CD4-positive, alpha-beta T cell treated with Interleukin-6 at 100 ng/mL for 8 hours (primary cell): ENCODE measurements around the gene MCUR1.
"Not testable (repeated sequence)": the region's sequence is repeated elsewhere in the genome, so short reads cannot be mapped to it uniquely, and the experiment has no call there.

Source experiments
- DNase-seq: peaks from one replicate; pipeline ENCODE4 v3.0.0-alpha.2; 2020; ENCODE audit warnings: mixed read lengths, low spot score

Gene MCUR1

GRCh38 chr6:13776602-13777001 lies 37.8 kb downstream of the MCUR1 start:
- DNase-seq: no peak

DNA sequence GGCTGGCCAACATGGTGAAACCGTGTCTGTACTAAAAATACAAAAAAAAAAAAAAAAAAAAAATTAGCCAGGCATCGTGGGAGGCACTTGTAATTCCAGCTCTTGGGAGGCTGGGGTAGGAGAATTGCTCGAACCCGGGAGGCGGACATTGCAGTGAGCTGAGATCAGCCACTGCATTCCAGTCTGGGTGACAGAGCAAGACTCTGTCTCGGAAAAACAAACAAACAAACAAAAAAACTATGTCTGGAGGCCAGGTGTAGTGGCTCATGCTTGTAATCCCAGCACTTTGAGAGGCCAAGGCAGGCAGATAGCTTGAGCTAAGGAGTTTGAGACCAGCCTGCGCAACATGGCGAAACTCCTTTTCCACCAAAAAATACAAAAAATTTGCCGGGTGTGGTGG lies 38.9 kb downstream of the MCUR1 start:
- not testable (repeated sequence) for DNase-seq

GRCh38 chr6:13772358-13773030 lies 41.9 kb downstream of the MCUR1 start:
- DNase-seq: not testable (repeated sequence)

- DNase-seq: no peak
Measured at GRCh38 chr6:13769655-13770053, 44.7 kb downstream of the MCUR1 start.

- DNase-seq: no peak
Measured at GRCh38 chr6:13769034-13769654, 45.2 kb downstream of the MCUR1 start.

GRCh38 chr6:13767121-13767808 lies 47.1 kb downstream of the MCUR1 start:
- DNase-seq: peak; percentile 45

GRCh38 chr6:13766201-13766634 lies 48.1 kb downstream of the MCUR1 start:
- no peak for DNase-seq

DNA sequence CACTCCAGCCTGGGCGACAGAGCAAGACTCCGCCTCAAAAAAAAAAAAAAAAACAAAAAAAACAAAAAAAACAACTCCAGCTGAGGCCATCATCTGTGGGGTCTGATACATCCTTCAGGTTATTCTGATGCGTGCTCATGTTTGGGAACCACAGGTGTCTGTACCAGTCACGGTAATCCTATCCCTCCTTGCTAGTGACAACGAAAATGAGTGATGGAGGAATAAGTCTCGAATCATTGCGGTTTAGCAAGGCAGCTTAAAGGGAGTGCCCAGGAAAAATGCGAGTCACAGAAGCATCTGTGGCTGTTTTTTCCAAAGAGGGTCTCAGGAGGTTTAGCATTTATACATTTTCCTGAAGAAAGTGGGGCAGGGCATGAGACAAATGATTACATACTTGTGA lies 48.8 kb downstream of the MCUR1 start:
- DNase-seq: no peak

DNA sequence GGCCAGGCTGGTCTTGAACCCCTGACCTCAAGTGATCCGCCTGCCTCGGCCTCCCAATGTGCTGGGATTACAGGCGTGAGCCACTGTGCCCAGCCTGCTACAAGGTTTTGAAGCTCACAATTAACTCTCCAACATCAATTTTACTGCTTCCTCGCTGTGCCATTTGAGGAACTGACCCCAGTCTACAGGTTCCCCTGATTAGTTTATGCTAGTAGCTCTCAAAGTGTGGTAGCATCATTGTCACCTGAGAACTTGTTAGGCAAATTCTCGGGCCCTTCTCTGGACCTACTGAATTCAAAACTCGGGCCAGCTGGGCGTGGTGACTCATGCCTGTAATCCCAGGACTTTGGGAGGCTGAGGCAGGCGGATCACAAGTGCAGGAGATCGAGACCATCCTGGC lies 49.4 kb downstream of the MCUR1 start:
- no peak for DNase-seq

DNA sequence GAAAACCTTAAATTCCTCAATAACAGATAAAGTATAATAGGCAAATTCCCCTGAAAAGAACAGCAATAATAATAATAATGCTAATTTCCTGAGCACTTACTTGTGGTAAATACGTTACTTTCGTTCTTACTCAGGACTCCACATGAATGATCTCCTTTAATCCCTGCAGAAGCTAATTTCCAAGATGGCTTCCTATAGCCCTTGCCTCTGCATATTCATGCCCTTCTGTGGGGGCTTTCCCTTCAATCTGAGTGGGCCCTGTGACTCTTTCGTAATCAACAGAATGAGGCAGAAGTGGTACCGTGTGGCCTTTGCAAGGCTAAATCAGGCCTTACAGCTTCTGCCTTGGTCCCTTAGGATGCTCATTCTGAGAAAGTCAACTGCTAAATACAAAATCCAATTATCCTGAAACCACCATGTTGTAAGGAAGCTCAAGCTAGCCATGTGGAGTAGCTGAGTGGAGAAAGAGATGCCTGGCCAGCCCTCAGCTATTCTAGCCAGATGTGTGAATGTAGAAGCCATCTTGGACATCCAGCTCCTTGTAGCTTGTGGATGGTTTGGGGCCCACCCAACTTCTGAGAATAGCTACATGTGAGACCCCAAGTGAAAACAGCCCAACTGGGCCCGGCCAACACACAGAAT lies 50.5 kb downstream of the MCUR1 start:
- no peak for DNase-seq

DNA sequence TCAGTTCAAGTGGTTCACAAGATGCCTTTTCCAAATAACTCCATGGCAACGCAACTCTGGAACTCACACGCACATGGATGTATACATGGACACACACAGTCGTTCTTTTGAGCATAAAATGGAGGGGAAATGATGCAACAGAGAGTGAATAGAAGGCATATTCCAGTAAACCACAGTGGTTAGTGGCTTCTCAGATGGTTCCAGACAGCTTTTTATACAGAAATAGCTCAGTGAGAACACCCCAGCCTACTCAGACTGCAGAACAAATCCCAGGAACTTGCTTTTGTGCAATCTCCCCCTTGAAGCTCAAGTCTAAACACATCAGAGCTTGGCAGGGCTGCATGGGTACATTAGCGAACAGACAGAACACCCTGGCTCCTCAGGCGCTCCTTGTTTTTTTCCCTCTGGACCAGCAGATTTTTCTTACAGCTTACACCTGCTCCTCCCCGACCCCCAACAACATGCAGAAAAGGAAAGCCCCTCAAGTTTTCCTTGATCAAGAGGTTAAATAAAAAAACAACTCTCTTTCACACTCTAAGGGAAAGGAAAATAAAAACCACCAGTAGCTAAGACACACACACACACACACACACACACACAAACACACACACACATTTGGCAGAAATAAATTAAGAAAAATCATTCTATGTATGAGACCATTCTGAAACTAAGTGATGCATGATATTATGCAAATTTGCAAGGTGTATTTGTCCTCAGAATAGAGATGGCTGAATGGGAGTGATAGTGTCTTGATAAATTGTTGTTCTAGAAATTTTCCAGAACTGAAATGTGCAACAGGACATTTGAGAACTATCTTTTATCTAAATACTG lies 51.5 kb downstream of the MCUR1 start:
- DNase-seq: peak; percentile 44

DNA sequence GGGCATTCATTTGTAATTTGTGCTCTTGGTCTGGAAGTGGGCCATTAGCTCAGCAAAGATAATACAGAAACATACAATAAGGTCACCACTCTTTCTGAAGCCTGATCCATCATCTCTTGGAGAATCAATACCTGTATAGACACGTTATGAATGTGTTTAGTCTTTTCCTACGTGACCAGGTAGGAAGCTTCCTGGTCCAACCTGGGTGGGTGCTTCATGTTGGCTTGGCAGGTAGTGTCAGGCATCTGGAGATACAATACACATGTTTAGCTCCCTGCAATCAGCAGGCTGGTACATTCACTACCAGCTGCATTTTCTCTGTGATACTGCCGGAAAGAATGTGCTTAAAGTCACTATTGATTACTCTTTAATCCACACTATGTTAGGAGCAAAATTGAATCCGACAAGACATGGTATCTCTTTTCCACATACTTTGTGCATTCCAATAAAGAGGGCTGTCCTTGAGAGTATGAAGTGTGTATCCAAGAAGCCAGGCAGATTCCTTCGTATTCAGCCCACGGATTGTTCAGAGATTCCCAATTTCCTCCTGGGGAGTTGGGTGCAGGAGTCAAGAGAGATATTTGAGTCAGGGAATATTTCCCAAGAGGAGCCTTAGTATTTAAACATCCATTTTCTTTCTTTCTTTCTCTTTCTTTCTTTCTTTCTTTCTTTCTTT lies 52.9 kb downstream of the MCUR1 start:
- DNase-seq: no peak

- no peak for DNase-seq
Measured at GRCh38 chr6:13760307-13761304, 53.8 kb downstream of the MCUR1 start.

DNA sequence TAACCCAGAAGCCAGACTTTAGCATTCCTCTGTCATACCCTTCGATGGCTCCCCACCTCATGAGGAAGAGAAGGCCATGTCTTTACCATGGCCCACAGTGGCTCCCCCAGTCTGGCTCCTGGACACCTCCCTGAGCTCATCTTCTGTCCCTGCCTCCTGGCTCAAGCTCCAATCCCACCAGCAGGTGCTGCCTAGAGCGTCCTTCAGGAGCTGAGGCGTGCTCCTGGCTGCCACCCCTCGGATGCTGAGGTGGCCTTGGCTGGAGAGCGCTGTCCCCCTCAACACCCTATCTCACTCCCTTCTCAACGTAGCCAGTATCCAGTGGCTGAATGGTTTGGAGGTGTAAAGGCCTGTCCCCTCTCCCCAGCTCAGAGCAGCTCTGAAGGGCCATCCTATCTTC lies 55.3 kb downstream of the MCUR1 start:
- DNase-seq: no peak

DNA sequence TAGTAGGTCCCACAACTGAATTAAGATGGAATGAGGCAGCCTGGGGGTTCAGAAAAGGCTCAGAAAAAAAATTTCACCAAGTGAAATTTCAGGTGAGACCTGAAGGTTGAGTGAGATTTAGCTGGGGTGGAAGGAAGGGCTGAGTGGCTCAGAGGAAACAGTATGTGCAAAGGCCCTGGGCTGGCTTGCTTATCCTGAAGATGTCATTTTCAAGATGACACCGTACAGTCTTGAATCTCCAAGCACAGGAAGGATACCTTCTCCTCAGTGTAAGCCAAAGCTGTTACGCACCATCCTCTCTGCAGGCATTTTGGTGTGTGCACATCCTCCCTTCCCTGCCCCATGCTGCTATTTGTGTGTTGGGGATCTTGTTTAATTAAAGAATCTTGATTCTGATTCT lies 59.7 kb downstream of the MCUR1 start:
- no peak for DNase-seq

- DNase-seq: no peak
Measured at GRCh38 chr6:13743736-13744127, 70.6 kb downstream of the MCUR1 start.

DNA sequence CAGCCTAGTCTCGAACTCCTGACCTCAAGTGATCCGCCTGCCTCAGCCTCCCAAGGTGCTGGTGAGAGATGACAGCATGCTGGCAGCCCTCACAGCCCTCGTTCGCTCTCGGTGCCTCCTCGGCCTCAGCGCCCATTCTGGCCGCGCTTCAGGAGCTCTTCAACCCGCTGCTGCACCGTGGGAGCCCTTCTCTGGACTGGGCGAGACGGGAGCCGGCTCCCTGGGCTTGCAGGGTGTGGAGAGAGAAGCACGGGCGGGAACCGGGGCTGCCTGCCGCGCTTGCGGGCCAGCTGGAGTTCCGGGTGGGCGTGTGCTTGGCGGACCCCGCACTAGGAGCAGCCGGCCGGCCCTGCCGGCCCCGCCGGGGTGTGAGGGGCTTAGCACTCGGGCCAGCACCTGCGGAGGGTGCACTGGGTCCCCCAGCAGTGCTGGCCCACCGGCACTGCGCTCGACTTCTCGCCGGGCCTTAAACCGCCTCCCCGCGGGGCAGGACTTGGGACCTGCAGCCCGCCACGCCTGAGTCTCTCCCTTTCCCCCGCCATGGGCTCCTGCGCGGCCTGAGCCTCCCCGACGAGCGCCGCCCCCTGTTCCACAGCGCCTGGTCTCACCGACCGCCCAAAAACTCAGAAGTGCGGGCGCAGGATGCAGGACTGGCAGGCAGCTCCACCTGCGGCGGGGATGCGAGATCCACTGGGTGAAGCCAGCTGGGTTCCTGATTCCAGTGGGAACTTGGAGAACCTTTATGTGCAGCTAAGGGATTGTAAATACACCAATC lies 71.2 kb downstream of the MCUR1 start:
- DNase-seq: no peak

DNA sequence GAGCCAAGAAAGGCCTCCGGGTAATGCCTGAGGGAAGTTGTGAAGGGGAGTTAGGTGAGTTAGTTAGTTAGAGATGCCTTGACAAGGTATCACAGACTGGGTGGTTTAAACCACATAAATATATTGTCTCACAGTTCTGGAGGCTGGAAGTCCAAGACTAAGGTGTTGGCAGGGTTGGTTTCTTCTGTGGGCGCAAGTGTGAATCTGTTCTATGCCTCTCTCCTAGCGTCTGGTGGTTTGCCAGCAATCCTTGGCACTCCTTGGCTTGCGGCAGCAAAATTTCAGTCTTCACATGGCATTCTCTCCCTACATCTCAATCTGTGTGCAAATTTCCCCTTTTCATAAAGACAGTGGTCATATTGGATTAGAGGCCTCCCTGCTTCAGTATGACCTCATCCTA lies 73.0 kb downstream of the MCUR1 start:
- no peak for DNase-seq
